ENCODE results near the gene PFKFB3. TPM values are rescaled to one million over a fixed set of nuclear protein-coding genes. Genes with fewer than 3 reads are reported as not detected.

PFKFB3 gene
- total and polyA plus RNA-seq, 2 of the 13 experiments (the other 11 are each of a cell fraction or from before 2014, with no cell fraction given): 1.2 to 13.3 TPM

DNA sequence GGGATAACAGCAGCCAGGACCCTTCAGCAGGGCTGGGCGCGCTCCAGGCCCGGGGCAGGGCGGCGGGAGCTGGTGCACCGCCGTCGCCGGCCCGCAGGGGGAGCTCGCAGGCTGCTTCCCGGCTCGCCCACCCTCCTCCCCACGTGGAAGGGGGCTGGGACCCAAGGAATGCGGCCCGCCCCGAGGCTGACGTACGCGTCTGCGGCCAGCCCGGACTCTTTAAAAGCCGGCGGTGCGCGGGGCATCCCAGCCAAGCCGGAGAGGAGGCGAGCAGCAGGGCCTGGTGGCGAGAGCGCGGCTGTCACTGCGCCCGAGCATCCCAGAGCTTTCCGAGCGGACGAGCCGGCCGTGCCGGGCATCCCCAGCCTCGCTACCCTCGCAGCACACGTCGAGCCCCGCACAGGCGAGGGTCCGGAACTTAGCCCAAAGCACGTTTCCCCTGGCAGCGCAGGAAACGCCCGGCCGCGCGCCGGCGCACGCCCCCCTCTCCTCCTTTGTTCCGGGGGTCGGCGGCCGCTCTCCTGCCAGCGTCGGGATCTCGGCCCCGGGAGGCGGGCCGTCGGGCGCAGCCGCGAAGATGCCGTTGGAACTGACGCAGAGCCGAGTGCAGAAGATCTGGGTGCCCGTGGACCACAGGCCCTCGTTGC, at the start of gene PFKFB3 (continued):
- 0 out of 2 replicates have a peak, but pooled peaks have one; percentile 25 for TF ChIP-seq ZNF572 (CRISPR knock-in tag; IDR thresholded peaks at IDR 0.05)
- peak; percentile 66; the same call in 1 of the 2 replicates for TF ChIP-seq ZNF746 (CRISPR knock-in tag; IDR thresholded peaks at IDR 0.05)
- TF ChIP-seq IRX3 (CRISPR knock-in tag; IDR thresholded peaks at IDR 0.05; ENCODE audit: borderline replicate concordance, low read depth): peak; percentile 94; the same call in 1 of the 2 replicates
- TF ChIP-seq CBFB (CRISPR knock-in tag; IDR thresholded peaks at IDR 0.05): peak; percentile 74; the same call in 1 of the 2 replicates
- TF ChIP-seq FOXO1 (CRISPR knock-in tag; IDR thresholded peaks at IDR 0.05): no peak
- TF ChIP-seq ZNF556 (CRISPR knock-in tag; IDR thresholded peaks at IDR 0.05; ENCODE audit: borderline replicate concordance): peak; percentile 60; the same call in 1 of the 2 replicates
- TF ChIP-seq U2AF1 (optimal IDR thresholded peaks at IDR 0.05; ENCODE audit: low read depth, low read length): no peak
- TF ChIP-seq HNF4A (CRISPR knock-in tag; IDR thresholded peaks at IDR 0.05): 0 out of 2 replicates have a peak, but pooled peaks have one; percentile 6
- TF ChIP-seq, protein P1, sequence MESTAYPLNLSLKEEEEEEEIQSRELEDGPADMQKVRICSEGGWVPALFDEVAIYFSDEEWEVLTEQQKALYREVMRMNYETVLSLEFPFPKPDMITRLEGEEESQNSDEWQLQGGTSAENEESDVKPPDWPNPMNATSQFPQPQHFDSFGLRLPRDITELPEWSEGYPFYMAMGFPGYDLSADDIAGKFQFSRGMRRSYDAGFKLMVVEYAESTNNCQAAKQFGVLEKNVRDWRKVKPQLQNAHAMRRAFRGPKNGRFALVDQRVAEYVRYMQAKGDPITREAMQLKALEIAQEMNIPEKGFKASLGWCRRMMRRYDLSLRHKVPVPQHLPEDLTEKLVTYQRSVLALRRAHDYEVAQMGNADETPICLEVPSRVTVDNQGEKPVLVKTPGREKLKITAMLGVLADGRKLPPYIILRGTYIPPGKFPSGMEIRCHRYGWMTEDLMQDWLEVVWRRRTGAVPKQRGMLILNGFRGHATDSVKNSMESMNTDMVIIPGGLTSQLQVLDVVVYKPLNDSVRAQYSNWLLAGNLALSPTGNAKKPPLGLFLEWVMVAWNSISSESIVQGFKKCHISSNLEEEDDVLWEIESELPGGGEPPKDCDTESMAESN (CRISPR knock-in tag; conservative IDR thresholded peaks at IDR 0.05): peak; percentile 91
- TF ChIP-seq RAD21 (CRISPR knock-in tag; IDR thresholded peaks at IDR 0.05): peak; percentile 93
- TF ChIP-seq ATF7-NPFF (CRISPR knock-in tag; IDR thresholded peaks at IDR 0.05; ENCODE audit: low read depth): peak; percentile 82; the same call in 1 of the 2 replicates
- TF ChIP-seq ZSCAN5A (CRISPR knock-in tag; IDR thresholded peaks at IDR 0.05; ENCODE audit: borderline replicate concordance): no peak
- TF ChIP-seq ARNT2 (CRISPR knock-in tag; IDR thresholded peaks at IDR 0.05; ENCODE audit: low read depth): peak; percentile 97
- TF ChIP-seq PHF21A (CRISPR knock-in tag; IDR thresholded peaks at IDR 0.05): peak; percentile 44; the same call in 1 of the 2 replicates
- TF ChIP-seq, protein P2, sequence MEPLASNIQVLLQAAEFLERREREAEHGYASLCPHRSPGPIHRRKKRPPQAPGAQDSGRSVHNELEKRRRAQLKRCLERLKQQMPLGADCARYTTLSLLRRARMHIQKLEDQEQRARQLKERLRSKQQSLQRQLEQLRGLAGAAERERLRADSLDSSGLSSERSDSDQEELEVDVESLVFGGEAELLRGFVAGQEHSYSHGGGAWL (CRISPR knock-in tag; IDR thresholded peaks at IDR 0.05): peak; percentile 90
- TF ChIP-seq KLF13 (CRISPR knock-in tag; IDR thresholded peaks at IDR 0.05): peak; percentile 52; the same call in 1 of the 2 replicates
- no peak for TF ChIP-seq HHEX (CRISPR knock-in tag; IDR thresholded peaks at IDR 0.05)
- TF ChIP-seq, protein P3, sequence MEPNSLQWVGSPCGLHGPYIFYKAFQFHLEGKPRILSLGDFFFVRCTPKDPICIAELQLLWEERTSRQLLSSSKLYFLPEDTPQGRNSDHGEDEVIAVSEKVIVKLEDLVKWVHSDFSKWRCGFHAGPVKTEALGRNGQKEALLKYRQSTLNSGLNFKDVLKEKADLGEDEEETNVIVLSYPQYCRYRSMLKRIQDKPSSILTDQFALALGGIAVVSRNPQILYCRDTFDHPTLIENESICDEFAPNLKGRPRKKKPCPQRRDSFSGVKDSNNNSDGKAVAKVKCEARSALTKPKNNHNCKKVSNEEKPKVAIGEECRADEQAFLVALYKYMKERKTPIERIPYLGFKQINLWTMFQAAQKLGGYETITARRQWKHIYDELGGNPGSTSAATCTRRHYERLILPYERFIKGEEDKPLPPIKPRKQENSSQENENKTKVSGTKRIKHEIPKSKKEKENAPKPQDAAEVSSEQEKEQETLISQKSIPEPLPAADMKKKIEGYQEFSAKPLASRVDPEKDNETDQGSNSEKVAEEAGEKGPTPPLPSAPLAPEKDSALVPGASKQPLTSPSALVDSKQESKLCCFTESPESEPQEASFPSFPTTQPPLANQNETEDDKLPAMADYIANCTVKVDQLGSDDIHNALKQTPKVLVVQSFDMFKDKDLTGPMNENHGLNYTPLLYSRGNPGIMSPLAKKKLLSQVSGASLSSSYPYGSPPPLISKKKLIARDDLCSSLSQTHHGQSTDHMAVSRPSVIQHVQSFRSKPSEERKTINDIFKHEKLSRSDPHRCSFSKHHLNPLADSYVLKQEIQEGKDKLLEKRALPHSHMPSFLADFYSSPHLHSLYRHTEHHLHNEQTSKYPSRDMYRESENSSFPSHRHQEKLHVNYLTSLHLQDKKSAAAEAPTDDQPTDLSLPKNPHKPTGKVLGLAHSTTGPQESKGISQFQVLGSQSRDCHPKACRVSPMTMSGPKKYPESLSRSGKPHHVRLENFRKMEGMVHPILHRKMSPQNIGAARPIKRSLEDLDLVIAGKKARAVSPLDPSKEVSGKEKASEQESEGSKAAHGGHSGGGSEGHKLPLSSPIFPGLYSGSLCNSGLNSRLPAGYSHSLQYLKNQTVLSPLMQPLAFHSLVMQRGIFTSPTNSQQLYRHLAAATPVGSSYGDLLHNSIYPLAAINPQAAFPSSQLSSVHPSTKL (CRISPR knock-in tag; IDR thresholded peaks at IDR 0.05): peak; percentile 66
- no peak for TF ChIP-seq ATM (IDR thresholded peaks at IDR 0.05; ENCODE audit: borderline replicate concordance)
- TF ChIP-seq, protein P4, sequence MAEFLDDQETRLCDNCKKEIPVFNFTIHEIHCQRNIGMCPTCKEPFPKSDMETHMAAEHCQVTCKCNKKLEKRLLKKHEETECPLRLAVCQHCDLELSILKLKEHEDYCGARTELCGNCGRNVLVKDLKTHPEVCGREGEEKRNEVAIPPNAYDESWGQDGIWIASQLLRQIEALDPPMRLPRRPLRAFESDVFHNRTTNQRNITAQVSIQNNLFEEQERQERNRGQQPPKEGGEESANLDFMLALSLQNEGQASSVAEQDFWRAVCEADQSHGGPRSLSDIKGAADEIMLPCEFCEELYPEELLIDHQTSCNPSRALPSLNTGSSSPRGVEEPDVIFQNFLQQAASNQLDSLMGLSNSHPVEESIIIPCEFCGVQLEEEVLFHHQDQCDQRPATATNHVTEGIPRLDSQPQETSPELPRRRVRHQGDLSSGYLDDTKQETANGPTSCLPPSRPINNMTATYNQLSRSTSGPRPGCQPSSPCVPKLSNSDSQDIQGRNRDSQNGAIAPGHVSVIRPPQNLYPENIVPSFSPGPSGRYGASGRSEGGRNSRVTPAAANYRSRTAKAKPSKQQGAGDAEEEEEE (CRISPR knock-in tag; IDR thresholded peaks at IDR 0.05; ENCODE audit: borderline replicate concordance): no peak
